Hematopoietic multipotent progenitor cell treated with erythropoietin and hydrocortisone succinate and interleukin-3 and kit ligand, for 8 days (in vitro differentiated cells): Measurements from ENCODE around the gene B4GALNT3.

ENCODE experiments used
- DNase-seq: peaks from one replicate; pipeline ENCODE4 v3.0.0-alpha.2; 2015

Gene B4GALNT3

GRCh38 chr12:602700-603068 lies 142.9 kb downstream of the B4GALNT3 start:
- DNase-seq: no peak

GRCh38 chr12:604956-605355 lies 145.2 kb downstream of the B4GALNT3 start:
- no peak for DNase-seq

- DNase-seq: no peak
Measured at GRCh38 chr12:607541-608001, 147.8 kb downstream of the B4GALNT3 start.

GRCh38 chr12:608413-608812 lies 148.7 kb downstream of the B4GALNT3 start:
- DNase-seq: no peak

- DNase-seq: no peak
Measured at GRCh38 chr12:608921-609320, 149.2 kb downstream of the B4GALNT3 start.

GRCh38 chr12:611721-612120 lies 152.0 kb downstream of the B4GALNT3 start:
- DNase-seq: no peak

- DNase-seq: no peak
Measured at GRCh38 chr12:612293-612692, 152.6 kb downstream of the B4GALNT3 start.

GRCh38 chr12:612886-613285 lies 153.1 kb downstream of the B4GALNT3 start:
- no peak for DNase-seq
